NCI-H1092 treated with DMSO at 0.1 percent for 48 hours (cell line): ENCODE measurements around the gene HOXA5.

Source experiments
- DNase-seq: peaks from one replicate; lab custom pipeline; 2025; lab: John Stamatoyannopoulos, UW

Gene HOXA5

GRCh38 chr7:27143023-27143949 is at the start of gene HOXA5:
TSS of gene HOXA5 (minus strand) at chr7:27143681. CDS start at chr7:27143607, 74 bp downstream.
- peak; percentile 90 for DNase-seq

- DNase-seq = no peak
Measured at GRCh38 chr7:27192546-27193334, 49.3 kb upstream of the HOXA5 start.

- DNase-seq = no peak
Measured at GRCh38 chr7:27191833-27192545, 48.5 kb upstream of the HOXA5 start.

- no peak for DNase-seq
Measured at GRCh38 chr7:27191161-27191731, 47.8 kb upstream of the HOXA5 start.

- no peak for DNase-seq
Measured at GRCh38 chr7:27189997-27190748, 46.7 kb upstream of the HOXA5 start.

- no peak for DNase-seq
Measured at GRCh38 chr7:27189295-27189996, 46.0 kb upstream of the HOXA5 start.

- no peak for DNase-seq
Measured at GRCh38 chr7:27188386-27189294, 45.2 kb upstream of the HOXA5 start.

- no peak for DNase-seq
Measured at GRCh38 chr7:27187475-27188385, 44.2 kb upstream of the HOXA5 start.

- no peak for DNase-seq
Measured at GRCh38 chr7:27186668-27187474, 43.4 kb upstream of the HOXA5 start.

- DNase-seq = no peak
Measured at GRCh38 chr7:27185854-27186667, 42.6 kb upstream of the HOXA5 start.

GRCh38 chr7:27185013-27185853 is 41.8 kb upstream of the HOXA5 start, which contains the start of gene HOXA11:
TSS of gene HOXA11 (minus strand) at chr7:27185232. CDS start at chr7:27185144, 88 bp downstream.
- no peak for DNase-seq

GRCh38 chr7:27184337-27185012 is 41.0 kb upstream of the HOXA5 start:
- DNase-seq = no peak

- DNase-seq = no peak
Measured at GRCh38 chr7:27183682-27184336, 40.3 kb upstream of the HOXA5 start.

- no peak for DNase-seq
Measured at GRCh38 chr7:27182861-27183681, 39.6 kb upstream of the HOXA5 start.
